Medulla oblongata (tissue), 1 donor: ENCODE data around the gene TBC1D24.

Experiments used
- DNase-seq: peaks from one replicate; pipeline ENCODE4 v3.0.0-alpha.2; 2015; ENCODE audit errors: extremely low spot score

TBC1D24 gene

GRCh38 chr16:2450535-2450934 is 24.4 kb upstream of the TBC1D24 start:
- peak; percentile 56 for DNase-seq

GRCh38 chr16:2450975-2451381 is 23.9 kb upstream of the TBC1D24 start:
- DNase-seq = no peak

- DNase-seq = no peak
These were observed 23.0 kb upstream of the TBC1D24 start for GRCh38 chr16:2451851-2452320.

- DNase-seq = no peak
These were observed 22.3 kb upstream of the TBC1D24 start for GRCh38 chr16:2452650-2453049.

GRCh38 chr16:2455081-2455845 is 19.7 kb upstream of the TBC1D24 start:
- no peak for DNase-seq

GRCh38 chr16:2456551-2457153 is 18.3 kb upstream of the TBC1D24 start:
- no peak for DNase-seq

GRCh38 chr16:2457267-2457666 is 17.7 kb upstream of the TBC1D24 start:
- no peak for DNase-seq

GRCh38 chr16:2457946-2458345 is 17.0 kb upstream of the TBC1D24 start:
- no peak for DNase-seq

GRCh38 chr16:2458887-2459646 is 15.9 kb upstream of the TBC1D24 start:
- no peak for DNase-seq

GRCh38 chr16:2459647-2460390 is 15.1 kb upstream of the TBC1D24 start, which contains the start of gene TEDC2:
Gene TEDC2, plus strand, starts transcription at chr16:2460109. Its CDS starts 36 bp downstream, at chr16:2460145.
- DNase-seq = peak; percentile 97

GRCh38 chr16:2460391-2460713 is 14.6 kb upstream of the TBC1D24 start:
- DNase-seq = no peak

GRCh38 chr16:2460916-2461315 is 14.0 kb upstream of the TBC1D24 start:
- no peak for DNase-seq

- no peak for DNase-seq
These were observed 12.7 kb upstream of the TBC1D24 start for GRCh38 chr16:2462031-2462866.

GRCh38 chr16:2464333-2464732 is 10.6 kb upstream of the TBC1D24 start:
- DNase-seq = no peak

GRCh38 chr16:2465653-2466415 is 9.1 kb upstream of the TBC1D24 start:
- no peak for DNase-seq

- no peak for DNase-seq
These were observed 8.0 kb upstream of the TBC1D24 start for GRCh38 chr16:2466667-2467527.

- peak; percentile 73 for DNase-seq
These were observed 7.2 kb upstream of the TBC1D24 start for GRCh38 chr16:2467528-2468232.

- no peak for DNase-seq
These were observed 6.6 kb upstream of the TBC1D24 start for GRCh38 chr16:2468233-2468724.
